ENCODE results near the gene VEGFA.

- TF ChIP-seq GATA2 (IDR thresholded peaks at IDR 0.05; ENCODE audit: low read depth, low read length): no peak
- no peak for TF ChIP-seq GATA3 (IDR thresholded peaks at IDR 0.05; ENCODE audit: low read depth, low read length)
These were observed at the start of gene VEGFA for GRCh38 chr6:43769526-43770371.
